ENCODE results near the gene PAIP2B.

Gene PAIP2B

GRCh38 chr2:71154279-71154678 is 72.6 kb downstream of the PAIP2B start:
- ATAC-seq = no peak
- TF ChIP-seq ZFP3 (CRISPR knock-in tag; IDR thresholded peaks at IDR 0.05) = no peak
- no peak for TF ChIP-seq PATZ1 (CRISPR knock-in tag; IDR thresholded peaks at IDR 0.05; ENCODE audit: borderline replicate concordance)

- TF ChIP-seq, protein P1, sequence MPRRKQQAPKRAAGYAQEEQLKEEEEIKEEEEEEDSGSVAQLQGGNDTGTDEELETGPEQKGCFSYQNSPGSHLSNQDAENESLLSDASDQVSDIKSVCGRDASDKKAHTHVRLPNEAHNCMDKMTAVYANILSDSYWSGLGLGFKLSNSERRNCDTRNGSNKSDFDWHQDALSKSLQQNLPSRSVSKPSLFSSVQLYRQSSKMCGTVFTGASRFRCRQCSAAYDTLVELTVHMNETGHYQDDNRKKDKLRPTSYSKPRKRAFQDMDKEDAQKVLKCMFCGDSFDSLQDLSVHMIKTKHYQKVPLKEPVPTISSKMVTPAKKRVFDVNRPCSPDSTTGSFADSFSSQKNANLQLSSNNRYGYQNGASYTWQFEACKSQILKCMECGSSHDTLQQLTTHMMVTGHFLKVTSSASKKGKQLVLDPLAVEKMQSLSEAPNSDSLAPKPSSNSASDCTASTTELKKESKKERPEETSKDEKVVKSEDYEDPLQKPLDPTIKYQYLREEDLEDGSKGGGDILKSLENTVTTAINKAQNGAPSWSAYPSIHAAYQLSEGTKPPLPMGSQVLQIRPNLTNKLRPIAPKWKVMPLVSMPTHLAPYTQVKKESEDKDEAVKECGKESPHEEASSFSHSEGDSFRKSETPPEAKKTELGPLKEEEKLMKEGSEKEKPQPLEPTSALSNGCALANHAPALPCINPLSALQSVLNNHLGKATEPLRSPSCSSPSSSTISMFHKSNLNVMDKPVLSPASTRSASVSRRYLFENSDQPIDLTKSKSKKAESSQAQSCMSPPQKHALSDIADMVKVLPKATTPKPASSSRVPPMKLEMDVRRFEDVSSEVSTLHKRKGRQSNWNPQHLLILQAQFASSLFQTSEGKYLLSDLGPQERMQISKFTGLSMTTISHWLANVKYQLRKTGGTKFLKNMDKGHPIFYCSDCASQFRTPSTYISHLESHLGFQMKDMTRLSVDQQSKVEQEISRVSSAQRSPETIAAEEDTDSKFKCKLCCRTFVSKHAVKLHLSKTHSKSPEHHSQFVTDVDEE (CRISPR knock-in tag; IDR thresholded peaks at IDR 0.05) = no peak
- no peak for TF ChIP-seq ISL1 (CRISPR knock-in tag; IDR thresholded peaks at IDR 0.05)
- TF ChIP-seq ARNTL (CRISPR knock-in tag; IDR thresholded peaks at IDR 0.05; ENCODE audit: borderline replicate concordance, low read depth) = no peak
- no peak for ATAC-seq
Observed at GRCh38 chr2:71153585-71154224, 73.2 kb downstream of the PAIP2B start.

- no peak for TF ChIP-seq OSR1 (CRISPR knock-in tag; IDR thresholded peaks at IDR 0.05)
- TF ChIP-seq ISL1 (CRISPR knock-in tag; IDR thresholded peaks at IDR 0.05) = no peak
- TF ChIP-seq, protein P2, sequence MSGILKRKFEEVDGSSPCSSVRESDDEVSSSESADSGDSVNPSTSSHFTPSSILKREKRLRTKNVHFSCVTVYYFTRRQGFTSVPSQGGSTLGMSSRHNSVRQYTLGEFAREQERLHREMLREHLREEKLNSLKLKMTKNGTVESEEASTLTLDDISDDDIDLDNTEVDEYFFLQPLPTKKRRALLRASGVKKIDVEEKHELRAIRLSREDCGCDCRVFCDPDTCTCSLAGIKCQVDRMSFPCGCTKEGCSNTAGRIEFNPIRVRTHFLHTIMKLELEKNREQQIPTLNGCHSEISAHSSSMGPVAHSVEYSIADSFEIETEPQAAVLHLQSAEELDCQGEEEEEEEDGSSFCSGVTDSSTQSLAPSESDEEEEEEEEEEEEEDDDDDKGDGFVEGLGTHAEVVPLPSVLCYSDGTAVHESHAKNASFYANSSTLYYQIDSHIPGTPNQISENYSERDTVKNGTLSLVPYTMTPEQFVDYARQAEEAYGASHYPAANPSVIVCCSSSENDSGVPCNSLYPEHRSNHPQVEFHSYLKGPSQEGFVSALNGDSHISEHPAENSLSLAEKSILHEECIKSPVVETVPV (CRISPR knock-in tag; IDR thresholded peaks at IDR 0.05) = no peak
- TF ChIP-seq BACH2 (CRISPR knock-in tag; IDR thresholded peaks at IDR 0.05; ENCODE audit: borderline replicate concordance) = no peak
- no peak for TF ChIP-seq ZFP3 (CRISPR knock-in tag; IDR thresholded peaks at IDR 0.05)
- TF ChIP-seq TOX (CRISPR knock-in tag; IDR thresholded peaks at IDR 0.05; ENCODE audit: borderline replicate concordance) = no peak
- TF ChIP-seq CSDC2 (CRISPR knock-in tag; IDR thresholded peaks at IDR 0.05) = no peak
- no peak for TF ChIP-seq ARNTL (CRISPR knock-in tag; IDR thresholded peaks at IDR 0.05; ENCODE audit: borderline replicate concordance, low read depth)
- no peak for TF ChIP-seq ZFP30 (CRISPR knock-in tag; IDR thresholded peaks at IDR 0.05)
- no peak for TF ChIP-seq ZNF8 (CRISPR knock-in tag; IDR thresholded peaks at IDR 0.05)
- no peak for TF ChIP-seq PATZ1 (CRISPR knock-in tag; IDR thresholded peaks at IDR 0.05; ENCODE audit: borderline replicate concordance)
- TF ChIP-seq, protein P3, sequence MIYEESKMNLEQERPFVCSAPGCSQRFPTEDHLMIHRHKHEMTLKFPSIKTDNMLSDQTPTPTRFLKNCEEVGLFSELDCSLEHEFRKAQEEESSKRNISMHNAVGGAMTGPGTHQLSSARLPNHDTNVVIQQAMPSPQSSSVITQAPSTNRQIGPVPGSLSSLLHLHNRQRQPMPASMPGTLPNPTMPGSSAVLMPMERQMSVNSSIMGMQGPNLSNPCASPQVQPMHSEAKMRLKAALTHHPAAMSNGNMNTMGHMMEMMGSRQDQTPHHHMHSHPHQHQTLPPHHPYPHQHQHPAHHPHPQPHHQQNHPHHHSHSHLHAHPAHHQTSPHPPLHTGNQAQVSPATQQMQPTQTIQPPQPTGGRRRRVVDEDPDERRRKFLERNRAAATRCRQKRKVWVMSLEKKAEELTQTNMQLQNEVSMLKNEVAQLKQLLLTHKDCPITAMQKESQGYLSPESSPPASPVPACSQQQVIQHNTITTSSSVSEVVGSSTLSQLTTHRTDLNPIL (CRISPR knock-in tag; IDR thresholded peaks at IDR 0.05; ENCODE audit: low read depth) = no peak
- no peak for TF ChIP-seq GLIS3 (CRISPR knock-in tag; IDR thresholded peaks at IDR 0.05)
- TF ChIP-seq PPARA (CRISPR knock-in tag; IDR thresholded peaks at IDR 0.05; ENCODE audit: borderline replicate concordance) = no peak
- no peak for TF ChIP-seq ZC3H10 (CRISPR knock-in tag; IDR thresholded peaks at IDR 0.05)
- TF ChIP-seq, protein P1 (CRISPR knock-in tag; IDR thresholded peaks at IDR 0.05) = no peak
- no peak for TF ChIP-seq ESRRG (CRISPR knock-in tag; IDR thresholded peaks at IDR 0.05)
- TF ChIP-seq ZNF70 (CRISPR knock-in tag; IDR thresholded peaks at IDR 0.05) = no peak
- ATAC-seq = peak; percentile 57
Observed at GRCh38 chr2:71151620-71152019, 75.3 kb downstream of the PAIP2B start.

Measured in SK-N-SH treated with all-trans-retinoic acid at 6 μM for 48 hours (cell line).